Measurements from ENCODE around the gene FYB2. TPM values are rescaled to one million over a fixed set of nuclear protein-coding genes. Genes with fewer than 3 reads are reported as not detected.

FYB2 gene
- total and polyA plus RNA-seq, 10 of the 15 experiments (the other 5 are each of a cell fraction or from before 2014, with no cell fraction given), result 0.04 to 0.16 (median 0.05) TPM; not detected in 4

DNA sequence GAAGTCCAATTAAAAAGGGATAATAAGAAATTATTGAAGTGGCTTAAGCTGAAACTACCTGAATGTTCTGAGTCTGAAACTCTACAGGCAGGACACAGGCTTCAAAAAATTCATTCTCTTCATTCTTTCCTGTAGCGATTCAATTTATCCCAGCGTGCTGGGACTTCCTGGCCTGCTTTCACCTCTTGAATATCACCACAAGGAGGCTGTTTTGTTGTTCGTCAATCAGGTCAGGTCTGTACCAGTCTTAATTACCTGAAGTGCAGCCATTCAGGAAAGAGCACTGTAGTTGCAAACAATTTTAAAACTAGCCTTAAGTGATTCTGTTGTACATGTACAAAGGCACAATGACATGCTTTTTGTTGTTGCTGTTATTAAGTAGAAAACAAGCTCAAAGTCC lies 38.4 kb downstream of the FYB2 start:
- SMC1A ChIA-PET (ENCODE audit: uncharacterized antibody, unreplicated experiment), result interaction anchor here (1.1 to 2.6 kb wide), 2 partner anchors 11 to 16 kb away, joined by 3 to 7 read pairs; no protein-coding TSS in a partner anchor
- RAD21 ChIA-PET (ENCODE audit: unreplicated experiment), result no interaction called here
- no peak for FAIRE-seq
- no peak for TF ChIP-seq PAX5 (IDR thresholded peaks at IDR 0.05; ENCODE audit: borderline replicate concordance, low read depth, low read length)
- TF ChIP-seq ZBED1 (IDR thresholded peaks at IDR 0.05; ENCODE audit: borderline replicate concordance), result no peak
- TF ChIP-seq STAT1 (conservative IDR thresholded peaks at IDR 0.05), result no peak
- no peak for TF ChIP-seq NRF1 (conservative IDR thresholded peaks at IDR 0.05; ENCODE audit: low read depth, low read length)
- TF ChIP-seq CTCF (IDR thresholded peaks at IDR 0.05 in 2 of 3, conservative IDR thresholded peaks at IDR 0.05 in 1 of 3; ENCODE audit: control insufficient read depth in 2 of 3, extremely low read depth in 1 of 3, insufficient read depth in 1 of 3, low read depth in 3 of 3, low read length in 3 of 3), result no peak
- no peak for TF ChIP-seq MEF2A (IDR thresholded peaks at IDR 0.05; ENCODE audit: insufficient read depth, low read depth, low read length)
- no peak for TF ChIP-seq POLR2AphosphoS2 (IDR thresholded peaks at IDR 0.05; ENCODE audit: low read depth, low read length)
- TF ChIP-seq BCL11A (IDR thresholded peaks at IDR 0.05; ENCODE audit: low read depth, low read length), result no peak
- no peak for TF ChIP-seq ZBTB11 (CRISPR knock-in tag; IDR thresholded peaks at IDR 0.05)
- TF ChIP-seq, protein P1, sequence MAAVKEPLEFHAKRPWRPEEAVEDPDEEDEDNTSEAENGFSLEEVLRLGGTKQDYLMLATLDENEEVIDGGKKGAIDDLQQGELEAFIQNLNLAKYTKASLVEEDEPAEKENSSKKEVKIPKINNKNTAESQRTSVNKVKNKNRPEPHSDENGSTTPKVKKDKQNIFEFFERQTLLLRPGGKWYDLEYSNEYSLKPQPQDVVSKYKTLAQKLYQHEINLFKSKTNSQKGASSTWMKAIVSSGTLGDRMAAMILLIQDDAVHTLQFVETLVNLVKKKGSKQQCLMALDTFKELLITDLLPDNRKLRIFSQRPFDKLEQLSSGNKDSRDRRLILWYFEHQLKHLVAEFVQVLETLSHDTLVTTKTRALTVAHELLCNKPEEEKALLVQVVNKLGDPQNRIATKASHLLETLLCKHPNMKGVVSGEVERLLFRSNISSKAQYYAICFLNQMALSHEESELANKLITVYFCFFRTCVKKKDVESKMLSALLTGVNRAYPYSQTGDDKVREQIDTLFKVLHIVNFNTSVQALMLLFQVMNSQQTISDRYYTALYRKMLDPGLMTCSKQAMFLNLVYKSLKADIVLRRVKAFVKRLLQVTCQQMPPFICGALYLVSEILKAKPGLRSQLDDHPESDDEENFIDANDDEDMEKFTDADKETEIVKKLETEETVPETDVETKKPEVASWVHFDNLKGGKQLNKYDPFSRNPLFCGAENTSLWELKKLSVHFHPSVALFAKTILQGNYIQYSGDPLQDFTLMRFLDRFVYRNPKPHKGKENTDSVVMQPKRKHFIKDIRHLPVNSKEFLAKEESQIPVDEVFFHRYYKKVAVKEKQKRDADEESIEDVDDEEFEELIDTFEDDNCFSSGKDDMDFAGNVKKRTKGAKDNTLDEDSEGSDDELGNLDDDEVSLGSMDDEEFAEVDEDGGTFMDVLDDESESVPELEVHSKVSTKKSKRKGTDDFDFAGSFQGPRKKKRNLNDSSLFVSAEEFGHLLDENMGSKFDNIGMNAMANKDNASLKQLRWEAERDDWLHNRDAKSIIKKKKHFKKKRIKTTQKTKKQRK (IDR thresholded peaks at IDR 0.05; ENCODE audit: low read depth, low read length), result no peak
- TF ChIP-seq HDAC2 (IDR thresholded peaks at IDR 0.05), result no peak
- TF ChIP-seq, protein P2, sequence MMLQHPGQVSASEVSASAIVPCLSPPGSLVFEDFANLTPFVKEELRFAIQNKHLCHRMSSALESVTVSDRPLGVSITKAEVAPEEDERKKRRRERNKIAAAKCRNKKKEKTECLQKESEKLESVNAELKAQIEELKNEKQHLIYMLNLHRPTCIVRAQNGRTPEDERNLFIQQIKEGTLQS (IDR thresholded peaks at IDR 0.05; ENCODE audit: borderline replicate concordance, extremely low read depth, low read depth, low read length), result no peak
- TF ChIP-seq TCF3 (IDR thresholded peaks at IDR 0.05; ENCODE audit: borderline replicate concordance, insufficient read depth, low read depth, low read length), result no peak
- no peak for TF ChIP-seq ZNF274 (IDR thresholded peaks at IDR 0.05; ENCODE audit: insufficient read depth, insufficient read length)
- no peak for TF ChIP-seq ZNF217 (IDR thresholded peaks at IDR 0.05)
- TF ChIP-seq NR2F1 (conservative IDR thresholded peaks at IDR 0.05), result no peak
- no peak for TF ChIP-seq SUZ12 (IDR thresholded peaks at IDR 0.05; ENCODE audit: unreplicated experiment)

More for the DNA sequence above, 38.4 kb downstream of the FYB2 start:
- Histone ChIP-seq H3K79me2 (ENCODE audit: control insufficient read depth, insufficient read depth, low read length) (no peaks in the 10 kb centered on the region), H3K27me3 (replicated peaks in 1 of 2; ENCODE audit: control insufficient read depth in 2 of 2, insufficient read depth in 2 of 2, low read length in 1 of 2) (no peaks in the 10 kb centered on the region), H3K4me2 (ENCODE audit: control insufficient read depth, insufficient read depth) (no peak overlapping the region), H4K20me1 (ENCODE audit: control insufficient read depth, insufficient read depth) (no peaks in the 10 kb centered on the region), H3K36me3 (ENCODE audit: control insufficient read depth in 2 of 2, insufficient read depth in 2 of 2, low read length in 1 of 2) (no peaks in the 10 kb centered on the region), H3K4me3 (no peak overlapping the region), H2AFZ (ENCODE audit: control insufficient read depth, low read depth, low read length) (no peak overlapping the region), H3K9me3 (replicated peaks; ENCODE audit: control insufficient read depth, insufficient read depth, low read length) (no peaks in the 10 kb centered on the region), H3K27ac (ENCODE audit: control insufficient read depth, insufficient read depth) (no peak overlapping the region), H3K4me1 (ENCODE audit: control insufficient read depth, insufficient read depth, low read length) (no peaks in the 10 kb centered on the region), H3K9ac (ENCODE audit: control insufficient read depth, insufficient read depth, low read length) (no peak overlapping the region)
- WGBS (ENCODE audit: insufficient coverage, insufficient replicate concordance, low lambda C conversion rate, missing lambda C conversion rate), result 36% methylated on average over 3 of the region's 3 CpGs
- ChIA-PET CTCF (interaction anchor here (1.5 kb wide), 1 partner anchor 22 kb away, joined by 5 read pairs; no protein-coding TSS in a partner anchor), POLR2A (no interaction called here)
- no peak for ATAC-seq
- in situ Hi-C loops (cut with MboI) (no loop called here), intact Hi-C loops (cut with micrococcal nuclease; ENCODE audit: unreplicated experiment) (no loop called here)
- BruUV-seq (replicated peaks), result no TSS peak
- DNase-seq (ENCODE audit: low read depth, low spot score), result no peak

Data from GM12878 (cell line).